SU-DHL-6 (cell line): ENCODE measurements around the gene TMEM62.

ENCODE experiments used
- EZH2phosphoT487 ChIP-seq: fragments of 200-600 bp; sonication (generic), shearing (Covaris generic); conservative IDR thresholded peaks from 2 replicates; pipeline ENCODE4 v1.6.1; 2018; ENCODE audit warnings: mild to moderate bottlenecking, antibody characterized with exemption, low read length, moderate library complexity, mixed read lengths
- TF ChIP-seq, protein P1 (sequence below): fragments of 200-600 bp; sonication (generic); IDR thresholded peaks from one replicate; pipeline ENCODE4 v1.5.1; 2017; ENCODE audit warnings: antibody characterized with exemption, mild to moderate bottlenecking, low read length, moderate library complexity; ENCODE audit not compliant: insufficient read depth, poor library complexity, severe bottlenecking

DNA sequence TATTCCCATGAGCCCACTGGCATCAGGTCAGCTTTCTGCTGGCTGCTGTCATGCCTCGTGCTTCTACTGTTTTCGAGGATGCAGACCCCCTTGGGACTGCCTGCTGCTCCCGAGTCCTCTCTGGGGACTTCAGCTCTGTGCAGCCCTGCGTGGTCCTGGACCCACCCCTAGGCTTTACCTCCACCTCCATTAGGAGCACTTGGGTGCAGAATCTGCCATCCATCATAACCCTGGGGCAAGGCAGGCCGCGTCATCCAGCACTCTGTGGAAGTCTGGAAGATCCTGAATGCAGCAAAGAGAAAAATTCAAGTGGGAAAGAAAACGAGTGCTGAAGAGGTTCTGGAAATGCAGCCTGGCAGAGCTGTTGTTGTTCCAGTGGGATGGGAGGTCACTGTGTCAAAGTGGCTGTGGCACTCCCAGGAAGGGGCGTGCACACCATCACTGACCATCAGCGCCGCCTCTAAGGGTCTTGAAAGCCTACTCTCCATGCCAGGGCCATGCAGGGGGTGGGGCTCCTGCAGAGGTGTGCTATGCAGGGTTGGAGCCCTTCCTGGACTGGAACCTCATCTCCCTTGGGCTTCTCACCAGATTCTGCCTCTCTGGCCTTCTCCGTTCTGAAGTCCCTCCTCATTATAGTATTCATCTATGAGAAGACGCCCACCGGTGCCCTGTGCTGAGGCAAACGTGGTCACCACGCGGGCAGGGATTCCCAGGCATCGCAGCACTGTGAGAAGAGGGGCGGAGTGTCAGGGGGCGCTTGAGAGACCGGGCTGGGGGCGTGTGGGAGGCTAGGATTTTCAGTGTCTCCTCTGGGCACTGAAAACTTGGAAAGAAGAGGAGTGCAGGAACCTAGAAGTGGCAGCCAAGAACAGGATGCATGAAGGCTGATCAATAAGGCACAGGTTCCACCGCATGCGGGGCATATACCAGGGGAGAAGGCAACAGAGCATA is 74.9 kb downstream of the TMEM62 start:
- no peak for TF ChIP-seq EZH2phosphoT487
- TF ChIP-seq, protein P1, sequence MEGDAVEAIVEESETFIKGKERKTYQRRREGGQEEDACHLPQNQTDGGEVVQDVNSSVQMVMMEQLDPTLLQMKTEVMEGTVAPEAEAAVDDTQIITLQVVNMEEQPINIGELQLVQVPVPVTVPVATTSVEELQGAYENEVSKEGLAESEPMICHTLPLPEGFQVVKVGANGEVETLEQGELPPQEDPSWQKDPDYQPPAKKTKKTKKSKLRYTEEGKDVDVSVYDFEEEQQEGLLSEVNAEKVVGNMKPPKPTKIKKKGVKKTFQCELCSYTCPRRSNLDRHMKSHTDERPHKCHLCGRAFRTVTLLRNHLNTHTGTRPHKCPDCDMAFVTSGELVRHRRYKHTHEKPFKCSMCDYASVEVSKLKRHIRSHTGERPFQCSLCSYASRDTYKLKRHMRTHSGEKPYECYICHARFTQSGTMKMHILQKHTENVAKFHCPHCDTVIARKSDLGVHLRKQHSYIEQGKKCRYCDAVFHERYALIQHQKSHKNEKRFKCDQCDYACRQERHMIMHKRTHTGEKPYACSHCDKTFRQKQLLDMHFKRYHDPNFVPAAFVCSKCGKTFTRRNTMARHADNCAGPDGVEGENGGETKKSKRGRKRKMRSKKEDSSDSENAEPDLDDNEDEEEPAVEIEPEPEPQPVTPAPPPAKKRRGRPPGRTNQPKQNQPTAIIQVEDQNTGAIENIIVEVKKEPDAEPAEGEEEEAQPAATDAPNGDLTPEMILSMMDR, result no peak
